HCT116 (cell line): ENCODE results near the gene SYCE1. TPM values are rescaled to one million over a fixed set of nuclear protein-coding genes. Genes with fewer than 3 reads are reported as not detected.

ENCODE experiments used
- ATAC-seq: fragments of 200-7000 bp; cut with Tn5 transposase; 2 replicates; pipeline ENCODE4 v1.9.1; 2020; ENCODE audit warnings: mild to moderate bottlenecking, moderate library complexity
- BruUV-seq: library from RNA; stranded (reverse); fragments of 400-500 nt; replicated peaks from 2 replicates; lab custom pipeline; 2021; lab: Mats Ljungman, UMichigan
- CTCF ChIA-PET: fragments of 300-600 bp; sonication (Branson Sonifier 250); formaldehyde crosslinking; loops from one replicate; lab custom pipeline; 2021; ENCODE audit warnings: antibody characterized with exemption; lab: Charles Lee
- POLR2A ChIA-PET: fragments of 300-600, 350-600 bp; sonication (Branson Sonifier 250); formaldehyde crosslinking; loops from one replicate; lab custom pipeline; 2021; ENCODE audit warnings: antibody characterized with exemption; lab: Charles Lee
- RAD21 ChIA-PET, 2 experiments: fragments of 300-600 bp; sonication (Branson Sonifier 250); formaldehyde crosslinking; loops; one replicate each; lab custom pipeline; 2023; ENCODE audit warnings: low total read pairs in 2 of 2; ENCODE audit not compliant: uncharacterized antibody in 2 of 2, unreplicated experiment in 2 of 2, low non-redundant PET in 1 of 2; lab: Charles Lee
- DNase-seq: peaks from one replicate; pipeline ENCODE4 v3.0.0-alpha.2; 2010; ENCODE audit warnings: low read depth, low spot score
- H2AFZ ChIP-seq: fragments of 200-600 bp; shearing (Covaris generic), sonication (generic); 2 replicates; pipeline ENCODE4 v1.6.1; 2017; ENCODE audit warnings: low read depth, mixed run types, mixed read lengths, antibody characterized with exemption, low read length; ENCODE audit not compliant: poor library complexity, severe bottlenecking
- H3K27ac ChIP-seq: 2 replicates; pipeline ENCODE4 v1.5.1; 2012; ENCODE audit warnings: low read depth, low read length
- H3K27me3 ChIP-seq: fragments of 200-600 bp; sonication (generic); 2 replicates; pipeline ENCODE4 v1.6.1; 2016; ENCODE audit warnings: mixed run types, low read length, mixed read lengths; ENCODE audit not compliant: insufficient read depth
- H3K36me3 ChIP-seq, 2 experiments: fragments of 200-500 bp in 1 of 2; fragments of 200-600 bp in 1 of 2; sonication (Bioruptor generic) in 1 of 2; sonication (generic) in 1 of 2; 2 replicates each; pipeline versions ENCODE4 v1.5.1 to v1.6.1; 2014 to 2016; ENCODE audit warnings: low read length in 2 of 2, inconsistent platforms in 1 of 2, mixed read lengths in 1 of 2, mixed run types in 1 of 2; ENCODE audit not compliant: insufficient read depth in 2 of 2, control insufficient read depth in 1 of 2
- H3K4me1 ChIP-seq, 2 experiments: fragments of 200-600 bp in 1 of 2; sonication (generic) in 1 of 2; 2 replicates each; pipeline versions ENCODE4 v1.5.1 to v1.6.1; 2012 to 2017; ENCODE audit warnings: low read length in 2 of 2, inconsistent platforms in 1 of 2, mild to moderate bottlenecking in 1 of 2, mixed read lengths in 1 of 2, mixed run types in 1 of 2, moderate library complexity in 1 of 2; ENCODE audit not compliant: insufficient read depth in 2 of 2, control insufficient read depth in 1 of 2
- H3K4me2 ChIP-seq: fragments of 200-600 bp; sonication (generic); 2 replicates; pipeline ENCODE4 v1.6.1; 2017; ENCODE audit warnings: mixed run types, low read length, mixed read lengths
- H3K4me3 ChIP-seq, 2 experiments: fragments of 200-600 bp in 1 of 2; sonication (generic) in 1 of 2; replicated peaks in 1 of 2; 2 replicates each; pipeline ENCODE4 v1.5.1; 2011 to 2016; ENCODE audit warnings: low read length in 2 of 2, control low read depth in 1 of 2, low read depth in 1 of 2, mild to moderate bottlenecking in 1 of 2, mixed read lengths in 1 of 2, mixed run types in 1 of 2
- H3K79me2 ChIP-seq: fragments of 200-600 bp; sonication (generic); 2 replicates; pipeline ENCODE4 v1.6.1; 2017; ENCODE audit warnings: mild to moderate bottlenecking, mixed run types, low read length, moderate library complexity, mixed read lengths; ENCODE audit not compliant: insufficient read depth
- H3K9ac ChIP-seq: fragments of 200-600 bp; sonication (generic); 2 replicates; pipeline ENCODE4 v1.6.1; 2016; ENCODE audit warnings: low read length, mixed read lengths
- H3K9me2 ChIP-seq: fragments of 200-600 bp; sonication (generic), shearing (Covaris generic); 2 replicates; pipeline ENCODE4 v1.6.1; 2017; ENCODE audit warnings: mixed run types, mild to moderate bottlenecking, moderate library complexity; ENCODE audit not compliant: insufficient read depth
- H3K9me3 ChIP-seq, 2 experiments: fragments of 200-500 bp in 1 of 2; fragments of 200-600 bp in 1 of 2; sonication (Bioruptor generic) in 1 of 2; sonication (generic) in 1 of 2; 2 replicates each; pipeline ENCODE4 v1.6.1; 2014 to 2017; ENCODE audit warnings: low read length in 2 of 2, mixed read lengths in 2 of 2, inconsistent platforms in 1 of 2, low read depth in 1 of 2, mild to moderate bottlenecking in 1 of 2, mixed run types in 1 of 2, moderate library complexity in 1 of 2; ENCODE audit not compliant: control insufficient read depth in 1 of 2, insufficient read depth in 1 of 2
- H4K20me1 ChIP-seq: fragments of 200-600 bp; sonication (generic), shearing (Covaris generic); 2 replicates; pipeline ENCODE4 v1.6.1; 2017; ENCODE audit warnings: mixed run types, mild to moderate bottlenecking, moderate library complexity; ENCODE audit not compliant: insufficient read depth
- CBX3 ChIP-seq: IDR thresholded peaks from 2 replicates; pipeline ENCODE4 v1.6.1; 2012; ENCODE audit warnings: low read depth
- CEBPB ChIP-seq: IDR thresholded peaks from 2 replicates; pipeline ENCODE4 v1.6.1; 2012; ENCODE audit warnings: low read depth
- CTCF ChIP-seq, 3 experiments: fragments of 200-600 bp in 1 of 3; sonication (generic) in 1 of 3; IDR thresholded peaks in 2 of 3; conservative IDR thresholded peaks in 1 of 3; 2 replicates each; pipeline ENCODE4 v1.5.1; 2012 to 2017; ENCODE audit warnings: low read depth in 2 of 3, low read length in 2 of 3, antibody characterized with exemption in 1 of 3, borderline replicate concordance in 1 of 3, control low read depth in 1 of 3, mild to moderate bottlenecking in 1 of 3, mixed read lengths in 1 of 3, mixed run types in 1 of 3, moderate library complexity in 1 of 3; ENCODE audit not compliant: insufficient read depth in 1 of 3
- EGR1 ChIP-seq: IDR thresholded peaks from 2 replicates; pipeline ENCODE4 v1.6.1; 2012; ENCODE audit warnings: low read depth
- ELF1 ChIP-seq: IDR thresholded peaks from 2 replicates; pipeline ENCODE4 v1.6.1; 2012; ENCODE audit warnings: low read depth, borderline replicate concordance
- EZH2 ChIP-seq: fragments of 200-600 bp; sonication (generic); IDR thresholded peaks from 2 replicates; pipeline ENCODE4 v1.6.1; 2017; ENCODE audit warnings: antibody characterized with exemption, mixed run types
- EZH2phosphoT487 ChIP-seq: fragments of 200-600 bp; IDR thresholded peaks from 2 replicates; pipeline ENCODE4 v1.6.1; 2018; ENCODE audit warnings: antibody characterized with exemption, borderline replicate concordance
- FOSL1 ChIP-seq: IDR thresholded peaks from 2 replicates; pipeline ENCODE4 v1.6.1; 2012; ENCODE audit warnings: low read depth
- JUND ChIP-seq: IDR thresholded peaks from 2 replicates; pipeline ENCODE4 v1.6.1; 2012
- MAX ChIP-seq: IDR thresholded peaks from 2 replicates; pipeline ENCODE4 v1.6.1; 2012
- POLR2A ChIP-seq: IDR thresholded peaks from 2 replicates; pipeline ENCODE4 v1.7.0; 2011; ENCODE audit warnings: borderline replicate concordance; ENCODE audit not compliant: insufficient read depth, insufficient read length; ENCODE audit errors: extremely low read depth
- POLR2AphosphoS5 ChIP-seq: IDR thresholded peaks from 2 replicates; pipeline ENCODE4 v1.6.1; 2011; ENCODE audit warnings: mild to moderate bottlenecking, low read depth, low read length, moderate library complexity
- REST ChIP-seq: IDR thresholded peaks from 2 replicates; pipeline ENCODE4 v1.6.1; 2012; ENCODE audit warnings: low read depth
- SIN3A ChIP-seq: IDR thresholded peaks from 2 replicates; pipeline ENCODE4 v1.6.1; 2012; ENCODE audit warnings: low read depth
- TCF7L2 ChIP-seq: IDR thresholded peaks from 2 replicates; pipeline ENCODE4 v1.7.0; 2011; ENCODE audit warnings: borderline replicate concordance, inconsistent platforms; ENCODE audit not compliant: insufficient read depth, insufficient read length; ENCODE audit errors: extremely low read depth
- YY1 ChIP-seq: IDR thresholded peaks from 2 replicates; pipeline ENCODE4 v1.6.1; 2011; ENCODE audit warnings: low read length, low read depth, moderate library complexity, mild to moderate bottlenecking; ENCODE audit not compliant: insufficient replicate concordance; ENCODE audit errors: extremely low read depth
- ZBTB33 ChIP-seq: IDR thresholded peaks from 2 replicates; pipeline ENCODE4 v1.6.1; 2011; ENCODE audit warnings: mild to moderate bottlenecking, low read length, moderate library complexity; ENCODE audit not compliant: insufficient replicate concordance; ENCODE audit errors: extremely low read depth
- ZNF274 ChIP-seq: fragments of 200-500 bp; sonication (Bioruptor generic); IDR thresholded peaks from 2 replicates; pipeline ENCODE4 v1.6.1; 2014; ENCODE audit warnings: mild to moderate bottlenecking, low read depth, low read length, inconsistent platforms
- intact Hi-C: fragments of 100-400 bp; cut with micrococcal nuclease; formaldehyde crosslinking; loops from 2 replicates; pipeline ENCODE4 v1.10.0; 2022
- total RNA-seq: library from RNA; stranded (reverse); gene quantifications from one replicate; pipeline ENCODE4 v1.2.1, GENCODE V29; 2021; ENCODE audit not compliant: unreplicated experiment

Gene SYCE1
- total RNA-seq, 1 experiment from 2014 or later, result not detected

GRCh38 chr10:133515471-133515870 lies 49.9 kb downstream of the SYCE1 start:
- H2AFZ ChIP-seq, result no peak overlapping the region
- H3K79me2 ChIP-seq, result no peaks in the 10 kb centered on the region
- H3K36me3 ChIP-seq, result no peaks in the 10 kb centered on the region
- POLR2A ChIA-PET, result no interaction called here
- RAD21 ChIA-PET, result no interaction called here
- DNase-seq (no peak), ATAC-seq (no peak)
- H3K4me2 ChIP-seq, result no peak overlapping the region
- no peak overlapping the region for H3K4me3 ChIP-seq
- no TSS peak for BruUV-seq
- no peaks in the 10 kb centered on the region for H3K9me3 ChIP-seq
- no peak overlapping the region for H3K9ac ChIP-seq
- no peaks in the 10 kb centered on the region for H3K9me2 ChIP-seq
- no peak overlapping the region for H3K27ac ChIP-seq
- no peaks in the 10 kb centered on the region for H3K27me3 ChIP-seq
- peaks cover 0 to 5% of the 10 kb centered on the region in 2 experiments; a peak in 1 of 4 replicates for H3K4me1 ChIP-seq
- intact Hi-C loops, result no loop called here
- TF ChIP-seq EZH2 (no peak), FOSL1 (no peak), ELF1 (no peak), YY1 (no peak), CBX3 (no peak), ZBTB33 (no peak), ZNF274 (no peak), TCF7L2 (no peak), SIN3A (no peak), CEBPB (no peak), JUND (no peak), EZH2phosphoT487 (no peak), REST (no peak), CTCF (IDR thresholded peaks at IDR 0.05 in 2 of 3, conservative IDR thresholded peaks at IDR 0.05 in 1 of 3; ENCODE audit: borderline replicate concordance in 1 of 3, insufficient read depth in 1 of 3, low read depth in 2 of 3, low read length in 2 of 3) (no peak), EGR1 (no peak), POLR2AphosphoS5 (no peak), POLR2A (no peak), MAX (no peak)
- no peaks in the 10 kb centered on the region for H4K20me1 ChIP-seq
- CTCF ChIA-PET, result no interaction called here
